NCI-H187 treated with DMSO at 0.1 percent for 48 hours (cell line): ENCODE results near the gene GPX2.
A peak's percentile ranks its signal among the peaks of the same experiment; 100 is the strongest.

Source experiments
- DNase-seq: peaks from one replicate; lab custom pipeline; 2025; lab: John Stamatoyannopoulos, UW

Gene GPX2

DNA sequence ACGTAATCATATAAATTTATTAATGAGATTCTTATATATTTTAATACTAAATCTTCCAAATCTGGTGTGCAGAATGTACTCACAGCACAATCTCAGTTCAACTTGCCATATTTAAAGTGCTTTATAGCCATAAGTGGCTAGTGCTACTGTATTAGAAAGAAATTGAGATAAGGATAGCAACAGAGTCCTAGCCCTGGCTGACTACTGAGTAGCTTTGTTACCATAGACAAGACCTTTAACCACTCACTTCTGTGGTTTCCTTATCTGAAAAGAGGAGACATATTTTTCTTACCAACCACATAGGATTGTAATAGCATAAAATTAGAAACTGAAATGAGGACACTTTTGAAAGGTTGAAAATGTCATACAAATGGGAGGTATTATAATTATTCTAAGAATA is 30.3 kb downstream of the GPX2 start:
- no peak for DNase-seq

DNA sequence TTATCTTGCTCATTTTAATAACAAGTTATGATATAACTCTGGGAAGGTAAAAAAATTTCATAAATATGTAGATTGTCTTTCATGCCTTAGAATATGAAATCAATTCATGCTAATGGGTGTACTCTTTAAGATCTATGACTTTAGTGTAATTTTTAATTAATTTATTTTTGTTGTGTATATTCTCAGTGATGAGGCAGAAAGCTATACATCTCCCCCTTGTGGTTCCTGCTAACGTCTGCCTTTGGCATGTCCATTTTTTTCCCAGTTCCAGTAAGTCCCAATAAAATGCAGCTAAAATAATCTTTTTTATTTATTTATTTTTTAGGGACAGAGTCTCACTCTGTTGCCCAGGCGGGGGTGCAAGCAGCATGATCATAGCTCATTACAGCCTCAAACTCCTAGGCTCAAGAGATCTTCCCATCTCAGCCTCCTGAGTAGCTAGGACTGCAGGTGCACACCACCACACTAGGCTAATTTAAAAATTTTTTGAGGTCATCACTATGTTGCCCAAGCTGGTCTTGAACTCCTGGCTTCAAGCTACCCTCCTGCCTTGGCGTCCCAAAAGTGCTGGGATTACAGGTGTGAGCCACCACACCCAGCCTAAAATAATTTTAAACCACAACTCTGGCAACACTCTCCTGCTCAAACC is 31.6 kb downstream of the GPX2 start:
- no peak for DNase-seq

DNA sequence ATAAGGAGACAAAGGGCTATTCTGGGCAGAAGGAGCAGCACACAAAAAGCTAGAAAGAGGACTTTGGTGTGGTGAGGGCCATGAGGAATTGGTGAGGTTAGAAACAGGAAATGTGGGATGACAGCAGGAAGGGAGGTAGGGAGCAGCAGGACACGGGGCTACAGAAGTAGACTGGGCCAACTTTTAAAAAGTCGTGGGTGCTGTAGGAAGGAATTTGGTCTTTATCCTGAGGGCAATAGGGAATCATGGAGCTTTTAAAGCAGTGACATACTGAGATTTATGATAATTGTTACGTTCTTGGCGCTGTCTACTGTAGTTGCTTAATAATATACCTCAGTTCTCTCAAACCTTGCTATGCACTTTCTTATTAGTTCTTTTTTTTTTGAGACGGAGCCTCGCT is 36.5 kb downstream of the GPX2 start:
- no peak for DNase-seq

DNA sequence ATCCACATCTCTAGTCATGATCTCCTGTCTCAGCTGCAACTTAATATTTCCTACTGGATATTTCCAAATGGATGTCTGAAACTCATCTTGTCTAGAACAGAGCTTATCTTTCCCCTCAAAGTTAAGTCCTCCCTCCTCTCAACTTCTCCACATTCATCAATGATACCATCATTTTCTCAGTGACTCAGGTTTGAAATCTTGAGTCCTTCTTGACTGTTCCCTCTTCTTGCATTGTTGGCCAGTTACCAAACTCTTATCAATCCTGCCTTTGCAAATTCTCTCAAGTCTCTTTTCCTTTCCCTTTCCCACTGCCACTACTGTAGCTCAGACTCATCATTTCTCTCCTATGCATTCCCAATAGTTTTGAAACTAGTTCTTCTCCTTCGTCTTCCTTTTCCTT is 42.6 kb downstream of the GPX2 start:
- no peak for DNase-seq

DNA sequence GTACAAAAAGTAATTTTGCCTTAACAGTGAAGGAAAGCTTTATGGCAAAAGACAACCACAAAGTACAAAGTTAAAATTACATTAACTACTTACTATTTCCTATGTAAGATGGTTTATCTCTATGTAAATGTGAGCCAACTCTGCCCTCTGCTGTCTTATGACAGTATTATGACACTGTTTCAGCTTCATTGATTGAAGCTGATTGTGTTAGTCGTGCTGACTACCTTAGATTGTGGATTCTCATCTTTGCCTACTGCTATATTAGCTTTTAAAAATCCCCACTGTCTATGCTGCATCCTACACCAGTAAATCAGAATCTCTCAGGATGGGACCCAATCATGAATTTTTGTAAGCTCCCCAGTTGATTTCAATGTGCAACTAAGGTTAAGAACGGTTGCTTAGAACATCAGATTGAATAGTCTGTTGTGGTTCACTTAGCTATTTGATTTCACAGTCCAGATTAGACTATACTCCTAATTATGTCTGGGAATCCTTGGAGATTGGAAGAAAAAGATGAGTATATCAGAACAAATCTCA is 50.6 kb downstream of the GPX2 start:
- DNase-seq, result peak; percentile 25

DNA sequence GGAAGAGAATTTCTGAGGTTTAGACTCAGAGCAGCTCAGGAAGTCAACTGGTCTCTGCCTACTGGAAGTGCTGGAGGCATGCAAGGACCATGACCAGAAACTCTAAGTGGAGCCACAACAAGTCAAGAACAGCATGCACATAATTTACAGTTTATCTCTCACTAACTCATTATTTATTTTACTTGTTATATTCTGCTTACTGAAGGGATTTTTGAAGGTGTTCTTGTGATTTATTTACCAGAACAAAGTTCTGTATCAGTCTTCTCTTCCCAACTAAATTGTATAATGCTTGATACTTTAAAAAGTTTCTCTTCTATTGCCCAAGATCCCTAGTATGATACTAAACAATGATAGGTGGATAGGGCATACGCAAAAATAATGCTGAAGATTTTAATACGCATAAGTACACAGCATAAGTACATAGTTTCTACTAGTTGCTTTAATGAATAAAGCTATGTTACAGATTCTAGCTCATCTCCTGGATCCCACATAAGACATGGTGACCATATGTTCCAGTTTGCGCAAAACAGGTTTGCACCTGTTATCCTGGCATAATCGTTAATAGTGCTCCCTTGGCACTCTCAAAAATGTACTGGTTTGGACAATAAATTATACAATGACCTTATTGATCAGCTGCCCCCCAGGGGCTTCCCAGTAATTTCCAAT is 51.2 kb downstream of the GPX2 start:
- DNase-seq, result no peak

DNA sequence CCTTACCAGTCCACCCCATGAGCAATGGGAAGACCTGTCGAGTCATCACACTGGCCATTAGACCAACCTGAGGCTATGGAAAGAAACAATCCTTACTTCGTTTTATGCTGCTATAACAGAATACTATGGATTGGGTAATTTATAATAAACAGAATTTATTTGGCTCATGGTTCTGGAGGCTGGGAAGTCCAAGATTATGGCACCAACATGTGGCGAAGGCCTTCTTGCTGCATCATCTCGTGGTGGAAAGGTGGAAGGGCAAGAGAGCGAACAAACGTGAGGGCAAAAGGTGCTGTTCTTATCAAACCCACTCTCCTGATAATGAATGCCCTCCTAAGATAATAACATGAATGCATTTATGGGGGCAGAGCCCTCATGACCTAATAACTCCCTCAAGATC is 53.2 kb downstream of the GPX2 start:
- no peak for DNase-seq
